HCT116 (cell line): ENCODE results near the gene TAF9. TPM values are rescaled to one million over a fixed set of nuclear protein-coding genes. Genes with fewer than 3 reads are reported as not detected.
A peak's percentile ranks its signal among the peaks of the same experiment; 100 is the strongest.
"Not testable (repeated sequence)": the region's sequence is repeated elsewhere in the genome, so short reads cannot be mapped to it uniquely, and the experiment has no call there.

ENCODE experiments used
- ATAC-seq: fragments of 200-7000 bp; cut with Tn5 transposase; 2 replicates; pipeline ENCODE4 v1.9.1; 2020; ENCODE audit warnings: mild to moderate bottlenecking, moderate library complexity
- BruUV-seq: library from RNA; stranded (reverse); fragments of 400-500 nt; replicated peaks from 2 replicates; lab custom pipeline; 2021; lab: Mats Ljungman, UMichigan
- CTCF ChIA-PET: fragments of 300-600 bp; sonication (Branson Sonifier 250); formaldehyde crosslinking; loops from one replicate; lab custom pipeline; 2021; ENCODE audit warnings: antibody characterized with exemption; lab: Charles Lee
- POLR2A ChIA-PET: fragments of 300-600, 350-600 bp; sonication (Branson Sonifier 250); formaldehyde crosslinking; loops from one replicate; lab custom pipeline; 2021; ENCODE audit warnings: antibody characterized with exemption; lab: Charles Lee
- RAD21 ChIA-PET, 2 experiments: fragments of 300-600 bp; sonication (Branson Sonifier 250); formaldehyde crosslinking; loops; one replicate each; lab custom pipeline; 2023; ENCODE audit warnings: low total read pairs in 2 of 2; ENCODE audit not compliant: uncharacterized antibody in 2 of 2, unreplicated experiment in 2 of 2, low non-redundant PET in 1 of 2; lab: Charles Lee
- DNase-seq: peaks from one replicate; pipeline ENCODE4 v3.0.0-alpha.2; 2010; ENCODE audit warnings: low read depth, low spot score
- H2AFZ ChIP-seq: fragments of 200-600 bp; shearing (Covaris generic), sonication (generic); 2 replicates; pipeline ENCODE4 v1.6.1; 2017; ENCODE audit warnings: low read depth, mixed run types, mixed read lengths, antibody characterized with exemption, low read length; ENCODE audit not compliant: poor library complexity, severe bottlenecking
- H3K27ac ChIP-seq: 2 replicates; pipeline ENCODE4 v1.5.1; 2012; ENCODE audit warnings: low read depth, low read length
- H3K27me3 ChIP-seq: fragments of 200-600 bp; sonication (generic); 2 replicates; pipeline ENCODE4 v1.6.1; 2016; ENCODE audit warnings: mixed run types, low read length, mixed read lengths; ENCODE audit not compliant: insufficient read depth
- H3K36me3 ChIP-seq, 2 experiments: fragments of 200-500 bp in 1 of 2; fragments of 200-600 bp in 1 of 2; sonication (Bioruptor generic) in 1 of 2; sonication (generic) in 1 of 2; 2 replicates each; pipeline versions ENCODE4 v1.5.1 to v1.6.1; 2014 to 2016; ENCODE audit warnings: low read length in 2 of 2, inconsistent platforms in 1 of 2, mixed read lengths in 1 of 2, mixed run types in 1 of 2; ENCODE audit not compliant: insufficient read depth in 2 of 2, control insufficient read depth in 1 of 2
- H3K4me1 ChIP-seq, 2 experiments: fragments of 200-600 bp in 1 of 2; sonication (generic) in 1 of 2; 2 replicates each; pipeline versions ENCODE4 v1.5.1 to v1.6.1; 2012 to 2017; ENCODE audit warnings: low read length in 2 of 2, inconsistent platforms in 1 of 2, mild to moderate bottlenecking in 1 of 2, mixed read lengths in 1 of 2, mixed run types in 1 of 2, moderate library complexity in 1 of 2; ENCODE audit not compliant: insufficient read depth in 2 of 2, control insufficient read depth in 1 of 2
- H3K4me2 ChIP-seq: fragments of 200-600 bp; sonication (generic); 2 replicates; pipeline ENCODE4 v1.6.1; 2017; ENCODE audit warnings: mixed run types, low read length, mixed read lengths
- H3K4me3 ChIP-seq, 2 experiments: fragments of 200-600 bp in 1 of 2; sonication (generic) in 1 of 2; replicated peaks in 1 of 2; 2 replicates each; pipeline ENCODE4 v1.5.1; 2011 to 2016; ENCODE audit warnings: low read length in 2 of 2, control low read depth in 1 of 2, low read depth in 1 of 2, mild to moderate bottlenecking in 1 of 2, mixed read lengths in 1 of 2, mixed run types in 1 of 2
- H3K79me2 ChIP-seq: fragments of 200-600 bp; sonication (generic); 2 replicates; pipeline ENCODE4 v1.6.1; 2017; ENCODE audit warnings: mild to moderate bottlenecking, mixed run types, low read length, moderate library complexity, mixed read lengths; ENCODE audit not compliant: insufficient read depth
- H3K9ac ChIP-seq: fragments of 200-600 bp; sonication (generic); 2 replicates; pipeline ENCODE4 v1.6.1; 2016; ENCODE audit warnings: low read length, mixed read lengths
- H3K9me2 ChIP-seq: fragments of 200-600 bp; sonication (generic), shearing (Covaris generic); 2 replicates; pipeline ENCODE4 v1.6.1; 2017; ENCODE audit warnings: mixed run types, mild to moderate bottlenecking, moderate library complexity; ENCODE audit not compliant: insufficient read depth
- H3K9me3 ChIP-seq, 2 experiments: fragments of 200-500 bp in 1 of 2; fragments of 200-600 bp in 1 of 2; sonication (Bioruptor generic) in 1 of 2; sonication (generic) in 1 of 2; 2 replicates each; pipeline ENCODE4 v1.6.1; 2014 to 2017; ENCODE audit warnings: low read length in 2 of 2, mixed read lengths in 2 of 2, inconsistent platforms in 1 of 2, low read depth in 1 of 2, mild to moderate bottlenecking in 1 of 2, mixed run types in 1 of 2, moderate library complexity in 1 of 2; ENCODE audit not compliant: control insufficient read depth in 1 of 2, insufficient read depth in 1 of 2
- H4K20me1 ChIP-seq: fragments of 200-600 bp; sonication (generic), shearing (Covaris generic); 2 replicates; pipeline ENCODE4 v1.6.1; 2017; ENCODE audit warnings: mixed run types, mild to moderate bottlenecking, moderate library complexity; ENCODE audit not compliant: insufficient read depth
- ATF3 ChIP-seq: IDR thresholded peaks from 2 replicates; pipeline ENCODE4 v1.6.1; 2012
- CTCF ChIP-seq, 3 experiments: fragments of 200-600 bp in 1 of 3; sonication (generic) in 1 of 3; IDR thresholded peaks in 2 of 3; conservative IDR thresholded peaks in 1 of 3; 2 replicates each; pipeline ENCODE4 v1.5.1; 2012 to 2017; ENCODE audit warnings: low read depth in 2 of 3, low read length in 2 of 3, antibody characterized with exemption in 1 of 3, borderline replicate concordance in 1 of 3, control low read depth in 1 of 3, mild to moderate bottlenecking in 1 of 3, mixed read lengths in 1 of 3, mixed run types in 1 of 3, moderate library complexity in 1 of 3; ENCODE audit not compliant: insufficient read depth in 1 of 3
- EGR1 ChIP-seq: IDR thresholded peaks from 2 replicates; pipeline ENCODE4 v1.6.1; 2012; ENCODE audit warnings: low read depth
- ELF1 ChIP-seq: IDR thresholded peaks from 2 replicates; pipeline ENCODE4 v1.6.1; 2012; ENCODE audit warnings: low read depth, borderline replicate concordance
- EZH2phosphoT487 ChIP-seq: fragments of 200-600 bp; IDR thresholded peaks from 2 replicates; pipeline ENCODE4 v1.6.1; 2018; ENCODE audit warnings: antibody characterized with exemption, borderline replicate concordance
- POLR2A ChIP-seq: IDR thresholded peaks from 2 replicates; pipeline ENCODE4 v1.7.0; 2011; ENCODE audit warnings: borderline replicate concordance; ENCODE audit not compliant: insufficient read depth, insufficient read length; ENCODE audit errors: extremely low read depth
- SIN3A ChIP-seq: IDR thresholded peaks from 2 replicates; pipeline ENCODE4 v1.6.1; 2012; ENCODE audit warnings: low read depth
- ZFX ChIP-seq: fragments of 450-650 bp; IDR thresholded peaks from 2 replicates; pipeline ENCODE4 v1.6.1; 2017
- ZNF274 ChIP-seq: fragments of 200-500 bp; sonication (Bioruptor generic); IDR thresholded peaks from 2 replicates; pipeline ENCODE4 v1.6.1; 2014; ENCODE audit warnings: mild to moderate bottlenecking, low read depth, low read length, inconsistent platforms
- intact Hi-C: fragments of 100-400 bp; cut with micrococcal nuclease; formaldehyde crosslinking; loops from 2 replicates; pipeline ENCODE4 v1.10.0; 2022
- total RNA-seq: library from RNA; stranded (reverse); gene quantifications from one replicate; pipeline ENCODE4 v1.2.1, GENCODE V29; 2021; ENCODE audit not compliant: unreplicated experiment
- TF ChIP-seq, protein P1 (sequence below): IDR thresholded peaks from 2 replicates; pipeline ENCODE4 v1.6.1; 2011; ENCODE audit warnings: mild to moderate bottlenecking, low read length, moderate library complexity; ENCODE audit not compliant: insufficient replicate concordance; ENCODE audit errors: extremely low read depth
- TF ChIP-seq, protein P2 (sequence below): IDR thresholded peaks from 2 replicates; pipeline ENCODE4 v1.6.1; 2012

TAF9 gene
- total RNA-seq, 1 experiment from 2014 or later = 92.0 TPM

- DNase-seq (no peak), ATAC-seq (no peak)
- CTCF ChIA-PET = interaction anchor here (1.0 kb wide), 1 partner anchor 40 kb away, joined by 4 read pairs; the partner anchor contains the start of gene CCDC125
- Histone ChIP-seq H3K4me1 (peaks cover 7 to 20% of the 10 kb centered on the region in 2 experiments; a peak in 3 of 4 replicates), H2AFZ (no peak overlapping the region), H3K9me2 (no peaks in the 10 kb centered on the region), H3K4me3 (no peak overlapping the region), H3K4me2 (no peak overlapping the region), H3K27me3 (no peaks in the 10 kb centered on the region), H3K79me2 (peaks cover 42% of the 10 kb centered on the region), H3K27ac (no peak overlapping the region), H4K20me1 (no peaks in the 10 kb centered on the region), H3K9ac (no peak overlapping the region), H3K9me3 (no peaks in the 10 kb centered on the region), H3K36me3 (peaks cover 0 to 7% of the 10 kb centered on the region in 2 experiments; a peak in 3 of 4 replicates)
- no peak for TF ChIP-seq CTCF (IDR thresholded peaks at IDR 0.05 in 2 of 3, conservative IDR thresholded peaks at IDR 0.05 in 1 of 3; ENCODE audit: borderline replicate concordance in 1 of 3, insufficient read depth in 1 of 3, low read depth in 2 of 3, low read length in 2 of 3)
- TF ChIP-seq SIN3A = no peak
- TF ChIP-seq, protein P1, sequence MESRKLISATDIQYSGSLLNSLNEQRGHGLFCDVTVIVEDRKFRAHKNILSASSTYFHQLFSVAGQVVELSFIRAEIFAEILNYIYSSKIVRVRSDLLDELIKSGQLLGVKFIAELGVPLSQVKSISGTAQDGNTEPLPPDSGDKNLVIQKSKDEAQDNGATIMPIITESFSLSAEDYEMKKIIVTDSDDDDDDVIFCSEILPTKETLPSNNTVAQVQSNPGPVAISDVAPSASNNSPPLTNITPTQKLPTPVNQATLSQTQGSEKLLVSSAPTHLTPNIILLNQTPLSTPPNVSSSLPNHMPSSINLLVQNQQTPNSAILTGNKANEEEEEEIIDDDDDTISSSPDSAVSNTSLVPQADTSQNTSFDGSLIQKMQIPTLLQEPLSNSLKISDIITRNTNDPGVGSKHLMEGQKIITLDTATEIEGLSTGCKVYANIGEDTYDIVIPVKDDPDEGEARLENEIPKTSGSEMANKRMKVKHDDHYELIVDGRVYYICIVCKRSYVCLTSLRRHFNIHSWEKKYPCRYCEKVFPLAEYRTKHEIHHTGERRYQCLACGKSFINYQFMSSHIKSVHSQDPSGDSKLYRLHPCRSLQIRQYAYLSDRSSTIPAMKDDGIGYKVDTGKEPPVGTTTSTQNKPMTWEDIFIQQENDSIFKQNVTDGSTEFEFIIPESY = no peak
- TF ChIP-seq ZNF274 = no peak
- no peak for TF ChIP-seq EGR1
- TF ChIP-seq POLR2A = no peak
- no peak for TF ChIP-seq EZH2phosphoT487
- no peak for TF ChIP-seq ZFX
- no peak for TF ChIP-seq ATF3
- TF ChIP-seq, protein P2, sequence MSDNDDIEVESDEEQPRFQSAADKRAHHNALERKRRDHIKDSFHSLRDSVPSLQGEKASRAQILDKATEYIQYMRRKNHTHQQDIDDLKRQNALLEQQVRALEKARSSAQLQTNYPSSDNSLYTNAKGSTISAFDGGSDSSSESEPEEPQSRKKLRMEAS = no peak
- TF ChIP-seq ELF1 = no peak
- POLR2A ChIA-PET = no interaction called here
- intact Hi-C loops = no loop called here
- RAD21 ChIA-PET = no interaction called here
- BruUV-seq = no TSS peak
Measured at GRCh38 chr5:69372394-69372793, 3.1 kb upstream of the TAF9 start.

GRCh38 chr5:69370335-69370734 lies 1.0 kb upstream of the TAF9 start:
- Histone ChIP-seq H3K4me2 (peak overlapping the region; percentile 78), H3K4me3 (peak overlapping the region; percentile 79 to 90), H3K36me3 (peaks cover 9 to 11% of the 10 kb centered on the region in 2 experiments; a peak in 3 of 4 replicates), H3K79me2 (peaks cover 63% of the 10 kb centered on the region), H3K4me1 (peaks cover 8 to 18% of the 10 kb centered on the region in 2 experiments; a peak in 3 of 4 replicates), H3K9ac (peak overlapping the region; percentile 80), H3K27ac (peak overlapping the region; percentile 86; the same call in 1 of the 2 replicates)
- POLR2A ChIA-PET = interaction anchor here (0.7 kb wide), 1 partner anchor 53 kb away, joined by 3 read pairs; no protein-coding TSS in a partner anchor
- ATAC-seq, H3K9me3 ChIP-seq, H3K27me3 ChIP-seq, H3K9me2 ChIP-seq, CTCF ChIA-PET, BruUV-seq, H4K20me1 ChIP-seq, intact Hi-C loops, RAD21 ChIA-PET, DNase-seq, H2AFZ ChIP-seq: not testable (repeated sequence)
